ENCODE data around the gene ADAMTS20.

The ADAMTS20 gene

GRCh38 chr12:43312991-43313505 lies 239.0 kb downstream of the ADAMTS20 start:
- DNase-seq, result no peak

DNA sequence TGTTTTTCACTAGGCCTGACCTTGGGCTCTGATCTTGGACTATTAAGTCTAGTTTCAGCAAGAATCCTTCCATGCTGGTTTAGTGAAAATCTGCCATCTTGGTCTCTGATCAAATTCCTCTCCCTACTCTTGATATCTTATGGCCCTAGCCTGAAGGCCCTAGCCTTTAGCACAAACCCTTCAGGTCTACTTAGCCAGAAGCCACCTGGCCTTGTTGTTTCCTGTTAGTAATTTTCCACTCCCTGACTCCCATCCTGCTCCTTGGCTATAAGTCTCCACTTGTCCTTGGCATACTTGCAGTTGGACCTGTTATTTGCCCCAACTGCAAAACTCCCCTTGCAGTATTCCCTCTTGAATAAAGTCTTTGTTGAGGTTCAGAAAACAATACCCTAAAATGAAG lies 241.4 kb downstream of the ADAMTS20 start:
- DNase-seq, result no peak

GRCh38 chr12:43309959-43310358 lies 242.0 kb downstream of the ADAMTS20 start:
- no peak for DNase-seq

GRCh38 chr12:43308776-43309175 lies 243.2 kb downstream of the ADAMTS20 start:
- DNase-seq, result no peak

DNA sequence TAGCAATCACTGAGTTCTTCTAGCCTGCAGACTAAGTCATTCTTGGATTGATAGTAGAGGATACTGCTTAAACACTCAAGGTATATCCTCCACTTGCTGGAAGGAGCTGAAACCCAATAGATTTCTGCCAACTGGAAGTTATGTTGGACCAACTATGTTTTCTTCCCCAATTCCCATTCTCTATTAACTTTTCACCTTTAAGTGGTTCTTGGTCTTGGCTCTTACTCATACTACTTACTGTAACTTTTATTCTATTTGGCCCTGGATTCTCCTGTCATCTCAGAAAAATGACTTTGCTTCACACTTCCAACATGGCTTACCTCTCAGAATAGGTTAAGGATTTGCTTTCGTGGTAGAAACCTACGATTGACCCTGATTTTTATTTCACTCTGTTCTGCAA lies 244.9 kb downstream of the ADAMTS20 start:
- no peak for DNase-seq

- no peak for DNase-seq
Measured at GRCh38 chr12:43306066-43306465, 245.9 kb downstream of the ADAMTS20 start.

GRCh38 chr12:43305065-43305464 lies 246.9 kb downstream of the ADAMTS20 start:
- no peak for DNase-seq
